NCI-H526 treated with DMSO at 0.1 percent for 48 hours (cell line): ENCODE results near the gene MAD2L2.

ENCODE experiments used
- DNase-seq: peaks from one replicate; lab custom pipeline; 2025; lab: John Stamatoyannopoulos, UW

Gene MAD2L2

GRCh38 chr1:11682287-11682771 lies 1.4 kb upstream of the MAD2L2 start:
- DNase-seq: no peak

GRCh38 chr1:11680270-11681070 lies 478 bp downstream of the MAD2L2 start:
- DNase-seq: no peak

GRCh38 chr1:11678442-11678841 lies 2.5 kb downstream of the MAD2L2 start:
- DNase-seq: no peak

- no peak for DNase-seq
Observed at GRCh38 chr1:11676386-11677103, 4.4 kb downstream of the MAD2L2 start.

- DNase-seq: no peak
Observed at GRCh38 chr1:11675325-11675724, 5.6 kb downstream of the MAD2L2 start.

GRCh38 chr1:11674488-11674887 lies 6.5 kb downstream of the MAD2L2 start:
- no peak for DNase-seq

- no peak for DNase-seq
Observed at GRCh38 chr1:11673089-11673769, 7.7 kb downstream of the MAD2L2 start.

GRCh38 chr1:11671544-11672286 lies 9.2 kb downstream of the MAD2L2 start:
- no peak for DNase-seq

GRCh38 chr1:11671205-11671543 lies 9.8 kb downstream of the MAD2L2 start:
- no peak for DNase-seq

- no peak for DNase-seq
Observed at GRCh38 chr1:11670747-11671146, 10.2 kb downstream of the MAD2L2 start.

- DNase-seq: no peak
Observed at GRCh38 chr1:11668516-11668915, 12.4 kb downstream of the MAD2L2 start.

- no peak for DNase-seq
Observed at GRCh38 chr1:11664336-11665065, 16.4 kb downstream of the MAD2L2 start.

- no peak for DNase-seq
Observed at GRCh38 chr1:11661103-11661502, 19.8 kb downstream of the MAD2L2 start.

- no peak for DNase-seq
Observed at GRCh38 chr1:11659748-11660147, 21.2 kb downstream of the MAD2L2 start.

- DNase-seq: no peak
Observed at GRCh38 chr1:11658542-11658941, 22.4 kb downstream of the MAD2L2 start.

GRCh38 chr1:11657654-11658053 lies 23.3 kb downstream of the MAD2L2 start:
- DNase-seq: no peak

GRCh38 chr1:11654939-11655808 lies 25.8 kb downstream of the MAD2L2 start:
- DNase-seq: no peak

GRCh38 chr1:11654137-11654938 lies 26.6 kb downstream of the MAD2L2 start, which contains the start of the genes FBXO2 and FBXO44:
Gene FBXO2 (minus strand): TSS chr1:11654429. CDS start chr1:11654340, 89 bp downstream.
Gene FBXO44 (plus strand): TSS chr1:11654877. CDS start chr1:11655836, 959 bp downstream.
- no peak for DNase-seq

GRCh38 chr1:11653861-11654136 lies 27.1 kb downstream of the MAD2L2 start:
- DNase-seq: no peak
